GM12892 (cell line): ENCODE measurements around the gene KCNQ1OT1.

ENCODE experiments used
- POLR2A ChIP-seq: IDR thresholded peaks from 2 replicates; pipeline ENCODE4 v1.6.1; 2011; ENCODE audit warnings: low read depth, low read length, control low read depth
- POLR2AphosphoS5 ChIP-seq: IDR thresholded peaks from 2 replicates; pipeline ENCODE4 v1.6.1; 2011; ENCODE audit warnings: low read depth, low read length, control low read depth
- TAF1 ChIP-seq: IDR thresholded peaks from 2 replicates; pipeline ENCODE4 v1.6.1; 2011; ENCODE audit warnings: low read depth, mild to moderate bottlenecking, control low read depth, low read length, borderline replicate concordance

- TF ChIP-seq POLR2A, result no peak
- TF ChIP-seq TAF1, result no peak
- no peak for TF ChIP-seq POLR2AphosphoS5
Measured at GRCh38 chr11:2643746-2644145, 56.0 kb downstream of the KCNQ1OT1 start.
